HG02798 (cell line): ENCODE results near the gene MT1F.
A peak's percentile ranks its signal among the peaks of the same experiment; 100 is the strongest.

ENCODE experiments used
- ATAC-seq: cut with Tn5 transposase; IDR thresholded peaks from one replicate; pipeline ENCODE4 v1.9.1; 2021; ENCODE audit warnings: mild to moderate bottlenecking; ENCODE audit not compliant: unreplicated experiment, poor library complexity

The MT1F gene

GRCh38 chr16:56625140-56625942, 32.4 kb upstream of the MT1F start, which contains the start of gene MT1E:
Gene MT1E (plus strand): TSS chr16:56625781. CDS start chr16:56625852, 71 bp downstream.
- ATAC-seq = peak; percentile 52

GRCh38 chr16:56625943-56626654, 31.7 kb upstream of the MT1F start:
- peak; percentile 12 for ATAC-seq

GRCh38 chr16:56626685-56627084, 31.1 kb upstream of the MT1F start:
- no peak for ATAC-seq

- ATAC-seq = no peak
Measured at GRCh38 chr16:56628486-56629350, 29.0 kb upstream of the MT1F start.

- no peak for ATAC-seq
Measured at GRCh38 chr16:56629531-56629930, 28.2 kb upstream of the MT1F start.

- ATAC-seq = peak; percentile 66
Measured at GRCh38 chr16:56630134-56630533, 27.6 kb upstream of the MT1F start.

- ATAC-seq = no peak
Measured at GRCh38 chr16:56631197-56631596, 26.6 kb upstream of the MT1F start.

GRCh38 chr16:56631832-56632155, 26.0 kb upstream of the MT1F start:
- ATAC-seq = no peak

- ATAC-seq = no peak
Measured at GRCh38 chr16:56632156-56632847, 25.5 kb upstream of the MT1F start, which contains the start of gene MT1M. Gene MT1M (plus strand): TSS chr16:56632659. CDS start chr16:56632732, 73 bp downstream.

GRCh38 chr16:56632848-56633365, 24.9 kb upstream of the MT1F start:
- ATAC-seq = no peak

- ATAC-seq = no peak
Measured at GRCh38 chr16:56633535-56633934, 24.2 kb upstream of the MT1F start.

GRCh38 chr16:56634715-56635440, 22.9 kb upstream of the MT1F start:
- ATAC-seq = no peak

GRCh38 chr16:56635441-56635967, 22.3 kb upstream of the MT1F start:
- ATAC-seq = no peak

GRCh38 chr16:56636616-56637413, 20.9 kb upstream of the MT1F start:
- no peak for ATAC-seq

- ATAC-seq = no peak
Measured at GRCh38 chr16:56637814-56638750, 19.7 kb upstream of the MT1F start, which contains the start of gene MT1A. Gene MT1A (plus strand): TSS chr16:56638666. CDS start chr16:56638739, 73 bp downstream.

GRCh38 chr16:56639045-56639444, 18.7 kb upstream of the MT1F start:
- no peak for ATAC-seq

- no peak for ATAC-seq
Measured at GRCh38 chr16:56640076-56640475, 17.7 kb upstream of the MT1F start.
